Peyer's patch (tissue), 4 donors: ENCODE measurements around the gene CCDC69.

Experiments used
- POLR2A ChIP-seq, 2 donors: fragments of 450-650 bp; IDR thresholded peaks; one replicate each; pipeline ENCODE4 v1.5.1; 2017; ENCODE audit warnings: antibody characterized with exemption in 2 of 2, mild to moderate bottlenecking in 2 of 2, moderate library complexity in 2 of 2
- TF ChIP-seq, protein P1 (sequence below), 6 experiments: fragments of 450-650 bp in 4 of 6; fragments of 200-600 bp in 2 of 6; sonication (generic) in 1 of 6; IDR thresholded peaks; one replicate each; pipeline ENCODE4 v1.5.1; 2017 to 2019; ENCODE audit warnings: antibody characterized with exemption in 6 of 6, mild to moderate bottlenecking in 3 of 6, moderate library complexity in 1 of 6

DNA sequence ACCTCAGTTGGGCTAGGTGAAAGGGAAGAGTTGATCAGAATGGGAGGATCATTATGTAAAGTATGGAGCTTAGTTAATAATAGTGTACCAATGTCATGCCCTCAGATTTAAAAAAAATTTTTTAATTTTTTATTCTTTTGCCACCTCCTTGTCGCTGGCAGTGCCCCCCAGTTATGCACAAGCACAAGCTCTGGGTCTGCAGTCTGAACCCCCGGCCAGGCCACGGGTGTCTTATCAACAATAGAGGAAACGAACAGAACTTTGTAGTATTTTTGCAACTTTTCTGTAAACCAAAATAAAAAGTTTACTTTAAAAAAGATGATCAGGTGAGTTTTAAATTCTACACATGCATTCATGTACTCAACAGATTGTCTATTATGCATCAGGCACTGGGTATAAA lies 27.7 kb upstream of the CCDC69 start:
- TF ChIP-seq, protein P1, sequence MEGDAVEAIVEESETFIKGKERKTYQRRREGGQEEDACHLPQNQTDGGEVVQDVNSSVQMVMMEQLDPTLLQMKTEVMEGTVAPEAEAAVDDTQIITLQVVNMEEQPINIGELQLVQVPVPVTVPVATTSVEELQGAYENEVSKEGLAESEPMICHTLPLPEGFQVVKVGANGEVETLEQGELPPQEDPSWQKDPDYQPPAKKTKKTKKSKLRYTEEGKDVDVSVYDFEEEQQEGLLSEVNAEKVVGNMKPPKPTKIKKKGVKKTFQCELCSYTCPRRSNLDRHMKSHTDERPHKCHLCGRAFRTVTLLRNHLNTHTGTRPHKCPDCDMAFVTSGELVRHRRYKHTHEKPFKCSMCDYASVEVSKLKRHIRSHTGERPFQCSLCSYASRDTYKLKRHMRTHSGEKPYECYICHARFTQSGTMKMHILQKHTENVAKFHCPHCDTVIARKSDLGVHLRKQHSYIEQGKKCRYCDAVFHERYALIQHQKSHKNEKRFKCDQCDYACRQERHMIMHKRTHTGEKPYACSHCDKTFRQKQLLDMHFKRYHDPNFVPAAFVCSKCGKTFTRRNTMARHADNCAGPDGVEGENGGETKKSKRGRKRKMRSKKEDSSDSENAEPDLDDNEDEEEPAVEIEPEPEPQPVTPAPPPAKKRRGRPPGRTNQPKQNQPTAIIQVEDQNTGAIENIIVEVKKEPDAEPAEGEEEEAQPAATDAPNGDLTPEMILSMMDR (IDR thresholded peaks at IDR 0.05) = no peak
- TF ChIP-seq POLR2A (IDR thresholded peaks at IDR 0.05) = no peak
